ENCODE measurements around the gene PDGFD. TPM values are rescaled to one million over a fixed set of nuclear protein-coding genes. Genes with fewer than 3 reads are reported as not detected.

The PDGFD gene
- total RNA-seq, 1 donor from 2014 or later: 8.0 TPM

DNA sequence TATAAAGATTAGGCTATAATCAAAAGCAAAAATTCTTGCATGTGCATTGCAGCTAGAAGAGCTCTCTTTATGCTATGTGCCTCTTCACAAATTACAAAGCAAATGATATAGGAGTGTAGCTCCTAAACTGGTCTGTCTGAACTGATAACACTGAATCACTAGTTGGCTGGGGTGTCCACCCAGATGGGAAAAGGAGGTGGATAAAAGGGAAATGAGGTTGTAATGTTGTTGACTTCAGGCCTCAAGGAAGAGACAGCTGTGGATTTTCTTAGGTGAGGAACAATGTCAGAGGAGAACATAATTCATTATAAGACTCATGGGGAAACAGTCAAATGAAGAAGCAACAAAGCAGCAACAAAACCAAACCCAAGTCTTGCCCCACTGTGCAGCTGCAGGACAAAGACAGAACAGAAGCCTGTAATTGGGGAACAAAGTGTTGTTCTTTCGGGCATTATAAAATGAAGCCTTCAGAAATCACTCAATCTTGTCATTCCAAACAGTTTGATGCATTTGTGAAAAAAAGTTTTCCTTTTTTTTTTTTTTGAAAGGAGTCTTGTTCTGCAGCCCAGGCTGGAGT, 257.6 kb downstream of the PDGFD start:
- H3K4me1 Mint-ChIP-seq (ENCODE audit: low read depth): no peaks in the 10 kb centered on the region
- H3K27me3 Mint-ChIP-seq: no peaks in the 10 kb centered on the region
- DNase-seq (ENCODE audit: low spot score, unreplicated experiment): no peak
- H3K9me3 Mint-ChIP-seq (ENCODE audit: low read depth): no peaks in the 10 kb centered on the region
- H3K27ac Mint-ChIP-seq: no peak overlapping the region
- H3K4me3 Mint-ChIP-seq (ENCODE audit: low read depth): no peak overlapping the region
- peaks cover 2% of the 10 kb centered on the region for H3K36me3 Mint-ChIP-seq (ENCODE audit: insufficient read depth)
- TF ChIP-seq, protein P1, sequence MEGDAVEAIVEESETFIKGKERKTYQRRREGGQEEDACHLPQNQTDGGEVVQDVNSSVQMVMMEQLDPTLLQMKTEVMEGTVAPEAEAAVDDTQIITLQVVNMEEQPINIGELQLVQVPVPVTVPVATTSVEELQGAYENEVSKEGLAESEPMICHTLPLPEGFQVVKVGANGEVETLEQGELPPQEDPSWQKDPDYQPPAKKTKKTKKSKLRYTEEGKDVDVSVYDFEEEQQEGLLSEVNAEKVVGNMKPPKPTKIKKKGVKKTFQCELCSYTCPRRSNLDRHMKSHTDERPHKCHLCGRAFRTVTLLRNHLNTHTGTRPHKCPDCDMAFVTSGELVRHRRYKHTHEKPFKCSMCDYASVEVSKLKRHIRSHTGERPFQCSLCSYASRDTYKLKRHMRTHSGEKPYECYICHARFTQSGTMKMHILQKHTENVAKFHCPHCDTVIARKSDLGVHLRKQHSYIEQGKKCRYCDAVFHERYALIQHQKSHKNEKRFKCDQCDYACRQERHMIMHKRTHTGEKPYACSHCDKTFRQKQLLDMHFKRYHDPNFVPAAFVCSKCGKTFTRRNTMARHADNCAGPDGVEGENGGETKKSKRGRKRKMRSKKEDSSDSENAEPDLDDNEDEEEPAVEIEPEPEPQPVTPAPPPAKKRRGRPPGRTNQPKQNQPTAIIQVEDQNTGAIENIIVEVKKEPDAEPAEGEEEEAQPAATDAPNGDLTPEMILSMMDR (IDR thresholded peaks at IDR 0.05; ENCODE audit: unreplicated experiment): no peak

DNA sequence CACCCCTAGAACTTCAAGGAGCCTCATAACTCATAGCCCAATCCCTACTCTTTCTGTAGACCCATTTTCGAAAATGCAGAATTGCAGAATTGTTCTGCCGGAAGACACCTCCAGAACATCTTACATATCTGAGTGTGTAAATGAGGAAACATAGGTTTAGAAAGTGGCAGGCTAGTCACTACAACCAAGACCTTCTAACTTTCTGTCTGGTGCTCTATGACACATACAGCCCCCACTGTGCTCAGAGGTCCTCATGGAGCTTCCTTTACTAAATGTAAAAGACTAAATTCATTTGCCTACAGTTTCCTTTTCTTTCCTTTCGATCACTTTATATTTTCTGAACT, 259.7 kb downstream of the PDGFD start:
- DNase-seq (ENCODE audit: low spot score, unreplicated experiment): no peak
- H3K27ac Mint-ChIP-seq: no peak overlapping the region

DNA sequence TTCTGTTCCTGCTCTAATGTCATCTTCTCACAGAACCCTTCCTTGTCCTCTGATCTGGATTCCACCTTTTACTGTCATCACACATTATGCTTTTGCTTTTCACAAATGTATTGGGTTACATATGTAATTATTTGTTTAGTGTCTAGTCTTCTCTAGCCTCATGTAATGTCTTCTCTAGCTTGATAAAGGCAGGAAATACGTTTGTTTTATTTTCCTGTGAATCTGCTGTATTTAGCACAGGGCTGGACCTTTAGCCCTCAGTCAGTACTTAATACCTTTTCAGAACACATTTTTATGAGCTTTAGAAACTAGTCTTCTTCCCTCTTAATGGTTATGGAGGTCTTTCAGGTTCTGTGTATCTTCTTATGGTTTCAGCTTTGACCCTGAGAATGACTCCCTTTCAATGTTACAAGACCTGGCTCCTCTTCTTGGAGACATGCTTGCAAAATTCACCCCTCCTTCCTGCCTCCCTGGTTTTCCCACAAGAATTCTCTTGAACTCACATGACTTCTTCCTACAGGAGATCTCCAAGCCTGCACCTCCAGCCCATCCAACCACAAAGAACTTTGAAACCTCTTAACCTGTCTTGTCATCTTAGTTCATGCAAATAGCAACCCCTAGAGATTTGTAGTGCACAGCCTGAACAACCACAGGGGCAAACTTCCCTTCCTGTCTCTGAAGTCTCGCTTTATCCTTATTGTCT, 260.2 kb downstream of the PDGFD start:
- no peaks in the 10 kb centered on the region for H3K36me3 Mint-ChIP-seq (ENCODE audit: insufficient read depth)
- no peaks in the 10 kb centered on the region for H3K4me1 Mint-ChIP-seq (ENCODE audit: low read depth)
- H3K9me3 Mint-ChIP-seq (ENCODE audit: low read depth): peaks cover 3% of the 10 kb centered on the region
- DNase-seq (ENCODE audit: low spot score, unreplicated experiment): no peak
- H3K27ac Mint-ChIP-seq: no peak overlapping the region
- no peaks in the 10 kb centered on the region for H3K27me3 Mint-ChIP-seq
- TF ChIP-seq, protein P1 (IDR thresholded peaks at IDR 0.05; ENCODE audit: unreplicated experiment): no peak
- H3K4me3 Mint-ChIP-seq (ENCODE audit: low read depth): no peak overlapping the region

More for the DNA sequence above, 259.7 kb downstream of the PDGFD start:
- no peaks in the 10 kb centered on the region for H3K36me3 Mint-ChIP-seq (ENCODE audit: insufficient read depth)
- TF ChIP-seq, protein P1 (IDR thresholded peaks at IDR 0.05; ENCODE audit: unreplicated experiment): no peak
- H3K9me3 Mint-ChIP-seq (ENCODE audit: low read depth): peaks cover 3% of the 10 kb centered on the region
- H3K4me1 Mint-ChIP-seq (ENCODE audit: low read depth): no peaks in the 10 kb centered on the region
- H3K4me3 Mint-ChIP-seq (ENCODE audit: low read depth): no peak overlapping the region
- H3K27me3 Mint-ChIP-seq: no peaks in the 10 kb centered on the region

DNA sequence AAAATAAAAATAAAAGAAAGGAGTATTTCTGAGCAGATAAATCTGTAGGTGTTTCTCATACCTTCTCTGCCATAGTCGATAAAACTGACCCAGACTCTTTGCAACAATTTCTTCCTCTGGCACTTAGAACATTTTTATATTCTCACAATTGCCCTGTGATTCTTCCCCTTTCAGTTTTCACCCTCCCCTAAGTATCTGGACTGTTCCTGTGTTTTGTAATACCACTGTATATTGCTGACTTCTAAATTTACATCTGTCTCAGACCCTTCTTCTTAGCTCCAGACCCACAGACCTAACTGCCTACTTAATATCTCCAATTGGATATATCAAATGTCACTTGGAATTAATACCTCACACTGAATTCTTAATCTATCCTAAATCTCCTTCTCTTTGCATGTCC, 261.0 kb downstream of the PDGFD start:
- H3K4me1 Mint-ChIP-seq (ENCODE audit: low read depth): peaks cover 2% of the 10 kb centered on the region
- H3K36me3 Mint-ChIP-seq (ENCODE audit: insufficient read depth): no peaks in the 10 kb centered on the region
- DNase-seq (ENCODE audit: low spot score, unreplicated experiment): no peak
- TF ChIP-seq, protein P1 (IDR thresholded peaks at IDR 0.05; ENCODE audit: unreplicated experiment): no peak
- no peaks in the 10 kb centered on the region for H3K27me3 Mint-ChIP-seq
- peaks cover 3% of the 10 kb centered on the region for H3K9me3 Mint-ChIP-seq (ENCODE audit: low read depth)
- no peak overlapping the region for H3K4me3 Mint-ChIP-seq (ENCODE audit: low read depth)
- H3K27ac Mint-ChIP-seq: no peak overlapping the region

DNA sequence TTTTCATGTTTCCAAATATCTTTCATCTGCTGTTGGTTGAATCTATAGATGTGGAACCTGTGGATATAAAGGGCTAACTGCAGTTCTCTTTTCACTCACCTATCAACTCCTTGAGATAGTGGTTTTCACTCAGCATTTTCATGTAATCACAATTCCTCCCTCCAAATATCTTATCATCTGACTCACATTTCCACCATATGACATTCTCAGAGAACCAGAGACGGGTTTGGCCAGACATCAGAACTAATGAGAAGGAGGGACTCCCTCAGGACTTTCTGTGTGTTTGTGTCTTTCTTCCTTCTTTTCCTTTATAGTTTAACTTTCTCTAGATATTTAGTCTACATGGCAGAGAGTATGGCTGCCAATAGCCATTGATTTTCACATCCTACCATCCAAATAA, 262.3 kb downstream of the PDGFD start:
- DNase-seq (ENCODE audit: low spot score, unreplicated experiment): no peak
- Mint-ChIP-seq H3K27me3 (no peaks in the 10 kb centered on the region), H3K9me3 (ENCODE audit: low read depth) (peaks cover 3% of the 10 kb centered on the region), H3K4me3 (ENCODE audit: low read depth) (no peak overlapping the region), H3K27ac (no peak overlapping the region), H3K4me1 (ENCODE audit: low read depth) (peaks cover 2% of the 10 kb centered on the region), H3K36me3 (ENCODE audit: insufficient read depth) (no peaks in the 10 kb centered on the region)
- TF ChIP-seq, protein P1 (IDR thresholded peaks at IDR 0.05; ENCODE audit: unreplicated experiment): no peak
